Tibial nerve (tissue), 4 donors: ENCODE results near the gene LRRC46. TPM values are rescaled to one million over a fixed set of nuclear protein-coding genes. Genes with fewer than 3 reads are reported as not detected.

Experiments
- DNase-seq, 2 donors: peaks; one replicate each; pipeline ENCODE4 v3.0.0-alpha.2; 2019; ENCODE audit warnings: low spot score in 2 of 2
- H3K27ac ChIP-seq, 4 donors: fragments of 200-600 bp; sonication (generic) in 3 of 4; one replicate each; pipeline ENCODE4 v1.5.1; 2017 to 2019; ENCODE audit warnings: mild to moderate bottlenecking in 1 of 4
- H3K27me3 ChIP-seq, 2 donors: fragments of 200-600 bp; sonication (generic) in 1 of 2; one replicate each; pipeline versions ENCODE4 v1.5.1 to v1.6.0; 2017 to 2019
- H3K36me3 ChIP-seq, 3 donors: fragments of 200-600 bp; sonication (generic); one replicate each; pipeline ENCODE4 v1.5.1; 2018 to 2019
- H3K4me1 ChIP-seq, 4 donors: fragments of 200-600 bp; sonication (generic) in 3 of 4; one replicate each; pipeline ENCODE4 v1.5.1; 2017 to 2019
- H3K4me3 ChIP-seq, 4 donors: fragments of 200-600 bp; sonication (generic) in 3 of 4; one replicate each; pipeline ENCODE4 v1.5.1; 2017 to 2019; ENCODE audit warnings: mild to moderate bottlenecking in 1 of 4, moderate library complexity in 1 of 4
- H3K9me3 ChIP-seq, 4 donors: fragments of 200-600 bp; sonication (generic) in 3 of 4; one replicate each; pipeline ENCODE4 v1.5.1; 2017 to 2019
- EP300 ChIP-seq, 2 donors: sonication (generic); formaldehyde crosslinking; IDR thresholded peaks; one replicate each; pipeline ENCODE4 v1.6.1; 2017; ENCODE audit warnings: antibody characterized with exemption in 2 of 2, mild to moderate bottlenecking in 1 of 2
- POLR2A ChIP-seq, 2 donors: fragments of 450-650 bp; IDR thresholded peaks; one replicate each; pipeline ENCODE4 v1.6.1; 2017; ENCODE audit warnings: antibody characterized with exemption in 2 of 2, mild to moderate bottlenecking in 2 of 2, moderate library complexity in 2 of 2
- WGBS, 2 donors: methylation state at CpG; one replicate each; pipeline ENCODE4 v1.1.5; 2018; 5-methylcytosine and 5-hydroxymethylcytosine counted together
- total RNA-seq, 4 donors: library from RNA; depleted of rRNA; stranded (reverse); fragments of >200 nt; gene quantifications; one replicate each; pipeline ENCODE4 v1.1.0, GENCODE V29; 2016
- TF ChIP-seq, protein P1 (sequence below), 5 experiments: fragments of 200-600 bp in 3 of 5; fragments of 450-650 bp in 2 of 5; sonication (generic) in 3 of 5; IDR thresholded peaks; one replicate each; pipeline ENCODE4 v1.5.1; 2016 to 2019; ENCODE audit warnings: antibody characterized with exemption in 5 of 5, mild to moderate bottlenecking in 3 of 5, moderate library complexity in 2 of 5

LRRC46 gene
- total RNA-seq, 4 donors from 2014 or later: 0.60 TPM; not detected in 3

DNA sequence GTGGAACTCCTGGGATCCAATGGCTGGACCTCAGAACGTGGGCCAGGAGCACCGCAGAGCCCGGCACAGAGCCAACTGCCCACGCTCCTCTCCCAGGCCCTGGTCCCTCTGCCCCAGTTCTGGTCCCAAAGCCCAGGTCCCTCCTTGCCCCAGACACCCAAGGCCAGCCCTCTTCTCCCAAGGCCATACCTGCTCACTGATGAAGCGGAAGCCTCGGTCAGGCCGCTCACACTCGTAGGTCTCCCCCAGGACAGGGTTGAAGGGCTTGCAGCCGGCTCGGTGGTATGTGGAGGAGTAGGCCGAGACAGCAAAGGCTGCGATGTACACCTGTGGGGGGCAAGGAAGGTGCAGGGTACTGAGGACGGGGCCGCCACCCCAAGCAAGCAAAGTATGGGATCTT, 18.4 kb upstream of the LRRC46 start:
- peaks cover 0 to 18% (median 3%) of the 10 kb centered on the region in 4 donors for H3K4me1 ChIP-seq
- H3K27ac ChIP-seq: no peak overlapping the region
- 85 to 89% methylated on average over 14 of the region's 14 CpGs for WGBS, 2 donors
- peaks cover 0 to 94% (median 36%) of the 10 kb centered on the region in 3 donors for H3K36me3 ChIP-seq
- H3K27me3 ChIP-seq: no peaks in the 10 kb centered on the region
- H3K4me3 ChIP-seq: no peak overlapping the region
- no peaks in the 10 kb centered on the region for H3K9me3 ChIP-seq
- DNase-seq: no peak
- TF ChIP-seq EP300 (IDR thresholded peaks at IDR 0.05) (no peak), POLR2A (IDR thresholded peaks at IDR 0.05) (no peak)
- TF ChIP-seq, protein P1, sequence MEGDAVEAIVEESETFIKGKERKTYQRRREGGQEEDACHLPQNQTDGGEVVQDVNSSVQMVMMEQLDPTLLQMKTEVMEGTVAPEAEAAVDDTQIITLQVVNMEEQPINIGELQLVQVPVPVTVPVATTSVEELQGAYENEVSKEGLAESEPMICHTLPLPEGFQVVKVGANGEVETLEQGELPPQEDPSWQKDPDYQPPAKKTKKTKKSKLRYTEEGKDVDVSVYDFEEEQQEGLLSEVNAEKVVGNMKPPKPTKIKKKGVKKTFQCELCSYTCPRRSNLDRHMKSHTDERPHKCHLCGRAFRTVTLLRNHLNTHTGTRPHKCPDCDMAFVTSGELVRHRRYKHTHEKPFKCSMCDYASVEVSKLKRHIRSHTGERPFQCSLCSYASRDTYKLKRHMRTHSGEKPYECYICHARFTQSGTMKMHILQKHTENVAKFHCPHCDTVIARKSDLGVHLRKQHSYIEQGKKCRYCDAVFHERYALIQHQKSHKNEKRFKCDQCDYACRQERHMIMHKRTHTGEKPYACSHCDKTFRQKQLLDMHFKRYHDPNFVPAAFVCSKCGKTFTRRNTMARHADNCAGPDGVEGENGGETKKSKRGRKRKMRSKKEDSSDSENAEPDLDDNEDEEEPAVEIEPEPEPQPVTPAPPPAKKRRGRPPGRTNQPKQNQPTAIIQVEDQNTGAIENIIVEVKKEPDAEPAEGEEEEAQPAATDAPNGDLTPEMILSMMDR (IDR thresholded peaks at IDR 0.05): no peak

DNA sequence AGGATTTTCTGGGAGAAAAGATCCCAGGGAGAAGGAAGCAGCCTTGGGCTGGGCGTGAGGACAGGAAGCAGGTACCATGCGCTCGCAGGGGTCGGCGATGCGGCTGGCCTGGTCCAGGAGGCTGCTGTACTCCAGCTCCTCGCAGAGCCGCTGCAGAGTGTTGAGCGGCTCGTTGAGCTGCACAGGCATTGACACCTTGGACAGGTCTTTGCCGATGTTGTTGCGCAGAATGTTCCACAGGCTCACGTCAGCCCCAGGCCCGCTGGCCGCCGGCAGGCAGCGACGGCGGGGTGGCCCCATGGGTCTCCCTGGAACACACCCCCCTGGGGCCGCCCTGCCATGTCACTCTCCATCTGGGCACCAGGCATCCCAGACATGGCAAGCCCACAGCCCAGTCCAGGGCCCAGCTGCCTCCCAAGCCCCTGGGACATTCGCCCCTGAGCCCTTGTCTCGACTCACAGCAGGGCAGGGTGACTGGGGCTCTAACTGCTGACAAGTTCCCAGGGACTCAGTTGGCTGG, 17.9 kb upstream of the LRRC46 start:
- no peak for DNase-seq
- TF ChIP-seq EP300 (IDR thresholded peaks at IDR 0.05): no peak
- TF ChIP-seq, protein P1 (IDR thresholded peaks at IDR 0.05): no peak
- TF ChIP-seq POLR2A (IDR thresholded peaks at IDR 0.05): no peak
- Histone ChIP-seq H3K9me3 (no peaks in the 10 kb centered on the region), H3K4me3 (no peak overlapping the region), H3K36me3 (peaks cover 0 to 94% (median 32%) of the 10 kb centered on the region in 3 donors), H3K4me1 (peaks cover 0 to 18% (median 3%) of the 10 kb centered on the region in 4 donors), H3K27me3 (no peaks in the 10 kb centered on the region), H3K27ac (no peak overlapping the region)
- WGBS, 2 donors: 90 to 96% methylated on average over 22 of the region's 22 CpGs

DNA sequence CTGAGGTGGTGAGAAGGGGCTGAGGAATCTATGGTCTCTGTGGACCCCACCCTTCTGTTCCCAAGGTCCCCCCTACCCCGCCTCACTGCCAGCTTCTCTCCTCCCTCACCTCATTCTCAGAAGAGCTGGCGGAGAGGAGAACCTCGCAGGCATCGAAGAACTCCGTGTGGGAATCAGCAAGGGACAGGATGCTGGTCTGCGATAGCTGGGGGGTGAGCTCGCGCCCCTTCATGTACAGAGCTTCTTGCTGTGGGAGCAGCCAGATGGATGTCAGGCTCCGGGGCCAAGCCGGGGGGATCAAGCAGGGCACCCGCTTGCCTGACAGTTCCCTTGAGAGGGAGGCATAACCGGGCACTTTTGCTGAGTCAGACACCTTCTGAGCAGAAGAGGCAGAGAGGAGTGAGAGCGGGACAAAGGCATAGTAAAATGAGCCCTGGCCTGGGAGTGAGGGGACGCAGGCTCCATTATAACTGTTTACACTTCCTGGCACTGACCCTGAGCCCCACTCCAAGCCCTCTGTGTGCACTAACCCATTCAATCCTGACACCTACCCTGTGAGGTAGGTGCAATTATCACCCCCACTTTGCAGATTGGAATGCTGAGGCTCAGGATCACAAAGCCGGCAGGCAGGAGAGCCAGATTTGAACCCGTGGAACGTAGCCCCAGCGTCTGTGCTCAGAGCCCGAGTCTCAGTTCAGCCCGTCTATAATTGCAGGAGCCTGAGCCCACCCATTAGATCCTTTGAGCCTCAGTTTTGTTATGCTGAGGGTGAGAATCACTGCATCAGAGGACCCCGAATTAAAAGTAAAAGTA, 16.2 kb upstream of the LRRC46 start:
- 89 to 93% methylated on average over 21 of the region's 21 CpGs for WGBS, 2 donors
- Histone ChIP-seq H3K4me3 (no peak overlapping the region), H3K27ac (no peak overlapping the region), H3K9me3 (no peaks in the 10 kb centered on the region), H3K27me3 (no peaks in the 10 kb centered on the region), H3K4me1 (peaks cover 0 to 19% (median 3%) of the 10 kb centered on the region in 4 donors), H3K36me3 (peaks cover 0 to 93% (median 25%) of the 10 kb centered on the region in 3 donors)
- DNase-seq: no peak
- TF ChIP-seq POLR2A (IDR thresholded peaks at IDR 0.05) (no peak), EP300 (IDR thresholded peaks at IDR 0.05) (no peak)
- TF ChIP-seq, protein P1 (IDR thresholded peaks at IDR 0.05): no peak

DNA sequence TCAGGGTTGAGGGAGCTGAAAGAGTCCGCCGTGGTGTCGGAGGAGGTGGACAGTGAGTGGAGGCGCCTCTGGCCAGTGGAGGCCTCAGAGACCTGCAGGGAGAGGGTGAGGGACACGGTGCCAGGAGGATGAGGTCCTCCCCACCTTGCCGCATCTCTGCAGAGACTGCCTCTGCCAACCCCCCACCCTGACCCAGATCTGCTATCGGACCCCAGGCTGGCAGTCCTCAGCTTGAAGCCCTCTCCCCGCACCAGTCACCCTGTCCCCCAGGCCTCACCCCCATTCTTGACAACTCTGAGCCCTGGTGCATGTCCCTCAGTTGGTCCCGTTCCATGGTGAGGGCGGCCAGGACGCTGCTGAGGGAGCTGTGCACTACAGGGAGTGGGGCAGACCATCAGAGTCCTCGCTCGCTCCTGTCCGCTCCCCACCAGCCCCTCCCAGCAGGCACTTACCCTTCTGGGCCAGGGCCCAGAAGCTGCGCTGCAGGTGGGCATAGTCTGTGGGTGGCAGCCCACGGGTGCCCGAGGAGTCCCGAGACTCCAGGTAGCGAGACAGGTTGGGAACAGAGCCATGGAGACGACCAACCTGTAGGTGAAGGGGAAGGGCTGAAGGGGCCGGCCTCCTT, 15.2 kb upstream of the LRRC46 start:
- Histone ChIP-seq H3K27me3 (no peaks in the 10 kb centered on the region), H3K27ac (no peak overlapping the region), H3K9me3 (no peaks in the 10 kb centered on the region), H3K4me1 (peaks cover 0 to 19% (median 5%) of the 10 kb centered on the region in 4 donors), H3K36me3 (peaks cover 0 to 87% (median 25%) of the 10 kb centered on the region in 3 donors), H3K4me3 (no peak overlapping the region)
- 88 to 93% methylated on average over 21 of the region's 21 CpGs for WGBS, 2 donors
- no peak for DNase-seq
- no peak for TF ChIP-seq EP300 (IDR thresholded peaks at IDR 0.05)
- no peak for TF ChIP-seq POLR2A (IDR thresholded peaks at IDR 0.05)
- TF ChIP-seq, protein P1 (IDR thresholded peaks at IDR 0.05): no peak

DNA sequence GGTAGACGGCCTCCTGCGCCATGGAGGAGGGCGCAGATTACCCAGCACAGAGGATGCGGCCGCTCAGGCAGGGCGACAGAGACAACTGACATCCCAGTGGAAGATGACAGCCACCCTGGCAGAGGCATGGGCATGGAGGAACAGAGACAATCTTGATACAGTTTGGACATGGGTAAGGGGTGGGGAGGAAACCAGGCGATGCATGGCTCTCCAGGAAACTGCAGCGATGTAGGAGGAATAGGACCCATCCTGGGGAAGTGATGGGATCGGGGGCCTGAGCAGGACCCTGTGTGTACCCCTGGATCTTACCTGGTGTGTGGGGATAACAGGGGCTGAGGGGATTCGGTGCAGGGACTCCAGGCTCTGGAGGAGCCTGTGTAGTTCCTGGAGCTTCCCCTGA, 14.5 kb upstream of the LRRC46 start:
- Histone ChIP-seq H3K27ac (no peak overlapping the region), H3K9me3 (no peaks in the 10 kb centered on the region), H3K36me3 (peaks cover 0 to 82% (median 25%) of the 10 kb centered on the region in 3 donors), H3K4me3 (no peak overlapping the region), H3K4me1 (peaks cover 0 to 22% (median 7%) of the 10 kb centered on the region in 4 donors), H3K27me3 (no peaks in the 10 kb centered on the region)
- TF ChIP-seq, protein P1 (IDR thresholded peaks at IDR 0.05): no peak
- TF ChIP-seq POLR2A (IDR thresholded peaks at IDR 0.05) (no peak), EP300 (IDR thresholded peaks at IDR 0.05) (no peak)
- no peak for DNase-seq
- 94 to 98% methylated on average over 10 of the region's 10 CpGs for WGBS, 2 donors
